Measurements from ENCODE around the gene ATRN. TPM values are rescaled to one million over a fixed set of nuclear protein-coding genes. Genes with fewer than 3 reads are reported as not detected.

Gene ATRN
- total RNA-seq, 1 experiment from 2014 or later: 27.8 TPM

DNA sequence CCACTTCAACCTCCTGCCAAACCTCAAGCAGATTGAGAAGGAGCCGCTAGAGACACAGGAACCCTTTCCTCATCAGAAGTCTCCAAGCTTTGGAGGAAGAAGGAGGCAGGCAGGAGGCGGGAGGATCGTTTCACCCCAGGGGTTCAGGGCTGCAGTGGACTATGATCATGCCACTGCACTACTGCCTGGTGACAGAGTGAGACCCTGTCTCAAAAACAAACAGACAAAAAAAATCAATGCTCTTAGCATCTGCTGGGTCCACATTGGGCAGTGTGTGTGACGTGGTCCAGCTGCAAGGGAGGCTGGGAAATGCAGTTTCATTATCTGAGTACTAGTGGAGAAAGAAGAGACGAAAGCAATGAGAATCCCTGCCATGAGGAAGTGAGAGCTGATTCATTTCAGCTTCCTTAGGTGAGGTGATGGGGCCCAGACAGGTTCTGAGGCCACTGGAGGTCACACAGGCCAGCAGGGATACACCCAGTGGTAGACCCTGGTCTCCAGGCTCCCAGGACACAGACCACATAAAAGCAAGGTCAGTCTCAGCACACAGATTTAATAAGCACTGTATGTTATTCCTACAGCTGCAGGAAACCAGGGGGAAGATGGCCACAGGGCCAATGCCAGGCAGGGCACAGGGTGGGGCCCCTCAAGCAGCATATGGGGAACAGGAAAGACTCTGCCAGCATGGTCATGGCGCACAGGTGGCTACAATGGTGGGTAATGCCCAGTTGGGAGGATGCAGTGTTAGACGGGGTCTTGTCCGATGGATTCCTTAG is 188.1 kb downstream of the ATRN start:
- no peak for DNase-seq (ENCODE audit: low read depth in 1 of 2, low spot score in 2 of 2)
- no peak overlapping the region for H3K4me3 ChIP-seq
- H3K36me3 ChIP-seq: no peaks in the 10 kb centered on the region
- H3K9me3 ChIP-seq (replicated peaks): no peaks in the 10 kb centered on the region
- no peak overlapping the region for H3K27ac ChIP-seq
- peaks cover 4% of the 10 kb centered on the region; the same call in 1 of the 2 replicates for H3K4me1 ChIP-seq (replicated peaks)
- peaks cover 51% of the 10 kb centered on the region for H3K27me3 ChIP-seq (replicated peaks)

DNA sequence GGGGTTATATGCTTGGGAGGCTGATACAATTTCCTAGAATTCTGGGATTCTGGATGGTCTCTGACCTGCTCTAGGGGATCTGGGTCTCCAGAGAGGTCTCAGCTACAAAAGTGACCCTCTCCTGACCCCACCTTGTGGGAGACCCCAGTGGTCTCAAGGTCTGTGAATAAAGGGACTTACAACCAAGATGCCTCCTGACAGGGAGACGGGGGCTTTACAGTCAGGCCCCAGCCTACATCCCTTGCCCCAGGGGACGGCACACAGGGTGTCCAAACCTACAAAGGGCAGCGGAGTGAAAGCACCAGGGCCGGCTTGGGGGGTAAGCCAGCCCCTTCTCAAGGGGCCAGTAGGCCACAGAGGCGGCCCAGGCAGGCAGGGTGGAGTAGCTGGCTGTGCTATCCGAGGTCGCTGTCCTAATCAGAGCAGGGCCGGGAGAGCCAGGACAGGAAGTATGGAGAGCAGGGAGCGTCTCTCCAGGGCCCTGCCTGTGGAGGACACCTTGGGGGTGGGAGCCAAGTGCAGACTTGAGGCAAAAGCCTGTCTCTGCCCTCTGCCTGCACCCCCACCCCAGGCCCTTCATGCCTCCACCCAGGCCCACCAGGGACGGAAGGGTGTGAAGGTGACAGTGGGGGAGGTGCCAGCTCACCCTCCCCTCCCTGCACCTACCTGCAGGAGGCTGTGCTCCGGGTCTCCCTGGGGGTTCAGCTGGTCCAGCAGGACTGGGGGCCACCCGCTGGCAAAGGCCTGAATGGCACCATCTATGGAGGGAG is 188.9 kb downstream of the ATRN start:
- Histone ChIP-seq H3K4me1 (replicated peaks) (peaks cover 4% of the 10 kb centered on the region; the same call in 1 of the 2 replicates), H3K27me3 (replicated peaks) (peaks cover 59% of the 10 kb centered on the region), H3K4me3 (no peak overlapping the region), H3K36me3 (no peaks in the 10 kb centered on the region), H3K9me3 (replicated peaks) (no peaks in the 10 kb centered on the region), H3K27ac (no peak overlapping the region)
- DNase-seq (ENCODE audit: low read depth in 1 of 2, low spot score in 2 of 2): no peak

DNA sequence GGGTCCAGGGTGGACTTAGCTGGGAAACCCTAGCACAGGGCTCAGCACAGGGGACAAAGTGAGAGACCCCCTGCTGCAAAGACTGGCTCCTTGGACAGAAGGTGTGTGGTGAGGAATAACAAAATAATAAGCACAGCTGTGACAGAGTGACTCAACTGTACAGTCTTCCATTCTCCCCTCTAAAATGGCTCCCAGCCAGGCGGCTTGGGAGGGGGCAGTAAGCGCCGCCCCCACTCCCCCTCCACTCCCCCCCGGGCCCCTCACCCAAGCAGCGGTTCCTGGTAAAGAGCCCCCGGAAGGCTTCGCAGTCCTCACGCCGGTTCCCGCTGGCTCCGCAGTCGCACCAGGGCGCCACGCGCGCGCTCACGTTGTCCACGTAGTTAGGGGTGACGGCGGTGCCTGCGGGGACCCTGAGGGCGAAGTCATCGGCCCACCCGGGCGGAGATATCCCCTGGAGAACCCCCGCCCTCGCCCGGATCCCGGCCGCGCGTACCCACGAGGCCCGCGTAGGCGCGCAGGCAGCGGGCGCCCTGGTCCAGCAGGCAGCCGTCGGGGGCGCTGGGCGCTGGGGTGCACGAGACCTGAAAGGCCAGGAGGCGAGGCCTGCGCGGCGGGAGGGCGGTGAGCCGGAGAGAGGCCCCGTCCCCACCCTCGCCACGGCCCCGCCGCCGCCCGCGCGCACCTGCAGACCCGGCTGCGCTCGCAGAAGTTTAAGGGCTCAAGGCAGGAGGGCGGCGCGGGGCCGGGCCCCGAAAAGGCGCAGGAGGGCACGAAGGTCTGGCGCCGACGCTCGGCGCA is 189.6 kb downstream of the ATRN start:
- no peak for DNase-seq (ENCODE audit: low read depth in 1 of 2, low spot score in 2 of 2)
- Histone ChIP-seq H3K27ac (no peak overlapping the region), H3K4me3 (no peak overlapping the region), H3K4me1 (replicated peaks) (peaks cover 4% of the 10 kb centered on the region; the same call in 1 of the 2 replicates), H3K9me3 (replicated peaks) (no peaks in the 10 kb centered on the region), H3K27me3 (replicated peaks) (peaks cover 59% of the 10 kb centered on the region), H3K36me3 (no peaks in the 10 kb centered on the region)

DNA sequence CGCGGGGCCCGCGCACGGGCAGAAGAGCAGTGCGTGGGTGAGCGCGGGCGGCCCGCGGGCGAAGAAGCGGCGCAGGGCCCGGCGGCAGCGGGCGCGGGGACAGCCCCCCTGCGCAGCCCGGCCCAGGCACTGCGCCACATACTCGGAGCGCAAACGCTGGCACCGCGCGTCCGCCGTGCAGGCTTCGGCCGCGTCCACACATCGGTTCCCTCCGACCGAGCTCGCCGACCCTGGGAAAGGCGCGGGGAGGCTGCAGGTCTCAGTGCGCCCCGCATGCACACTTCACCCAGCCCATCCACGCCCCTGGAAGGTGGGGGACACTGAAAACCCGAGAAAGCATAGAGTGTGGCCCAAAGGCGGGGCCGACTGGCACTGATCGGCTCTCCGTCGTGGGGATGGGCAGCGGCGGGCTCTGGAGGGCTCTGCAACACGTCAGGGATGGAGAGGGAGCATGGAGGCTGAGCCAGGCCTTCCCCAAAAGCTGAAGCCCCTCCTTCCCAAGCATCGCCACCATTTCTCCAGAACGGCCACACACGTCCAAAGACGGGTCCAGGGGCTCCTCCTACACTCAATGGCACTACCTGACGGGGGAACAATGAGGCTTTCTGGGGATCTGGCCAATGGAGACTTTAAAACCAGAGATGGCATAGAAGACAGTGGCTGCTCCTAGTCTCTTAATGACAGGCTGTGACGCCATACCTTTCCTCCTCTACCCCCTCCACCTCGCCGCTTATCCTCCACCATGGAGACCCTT is 190.4 kb downstream of the ATRN start:
- no peaks in the 10 kb centered on the region for H3K36me3 ChIP-seq
- H3K9me3 ChIP-seq (replicated peaks): no peaks in the 10 kb centered on the region
- peaks cover 4% of the 10 kb centered on the region; the same call in 1 of the 2 replicates for H3K4me1 ChIP-seq (replicated peaks)
- no peak for DNase-seq (ENCODE audit: low read depth in 1 of 2, low spot score in 2 of 2)
- H3K27me3 ChIP-seq (replicated peaks): peaks cover 59% of the 10 kb centered on the region
- no peak overlapping the region for H3K4me3 ChIP-seq
- H3K27ac ChIP-seq: no peak overlapping the region

DNA sequence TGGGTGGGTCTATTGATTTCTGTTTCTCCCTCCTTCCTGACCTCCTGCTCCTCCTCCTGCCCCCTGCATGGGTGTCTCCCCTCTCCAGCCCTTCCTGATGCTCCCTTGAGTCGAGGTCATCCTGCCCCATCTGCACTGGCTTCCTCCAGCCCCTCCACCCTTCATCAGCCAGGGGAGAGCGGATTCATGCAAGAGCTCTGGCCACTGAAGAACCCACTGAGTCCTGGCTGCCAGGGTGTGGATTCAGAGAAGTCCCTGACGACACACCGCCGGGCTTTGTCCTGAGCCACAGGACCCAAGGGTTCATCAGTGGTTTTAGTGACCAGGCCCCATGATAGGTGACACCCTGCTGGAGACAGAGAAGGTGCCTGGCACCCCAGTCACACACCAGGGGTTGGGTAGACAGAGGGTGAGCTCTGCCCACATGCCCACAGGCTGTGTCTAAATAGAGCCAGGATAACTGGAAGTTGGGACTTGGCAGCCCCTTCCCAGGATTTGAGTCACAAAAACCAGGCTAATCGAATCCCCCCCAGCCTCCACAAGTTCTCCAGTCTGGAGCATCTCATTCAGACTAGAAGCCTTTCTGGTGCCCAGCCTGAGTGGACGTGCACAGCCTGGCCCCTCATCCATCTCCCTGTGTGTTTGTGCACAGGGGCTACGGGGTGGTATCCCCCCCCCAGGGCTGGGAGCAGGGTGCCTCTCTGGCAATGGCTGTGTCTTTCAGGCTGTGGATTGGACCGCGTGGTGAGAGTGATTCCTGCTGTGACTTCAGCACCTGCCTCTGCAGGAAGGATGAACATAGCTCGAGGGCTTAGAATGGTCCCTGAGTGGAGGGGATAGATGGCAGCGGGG is 191.2 kb downstream of the ATRN start:
- no peak overlapping the region for H3K27ac ChIP-seq
- peaks cover 4% of the 10 kb centered on the region; the same call in 1 of the 2 replicates for H3K4me1 ChIP-seq (replicated peaks)
- H3K36me3 ChIP-seq: no peaks in the 10 kb centered on the region
- DNase-seq (ENCODE audit: low read depth in 1 of 2, low spot score in 2 of 2): no peak
- H3K9me3 ChIP-seq (replicated peaks): no peaks in the 10 kb centered on the region
- peaks cover 59% of the 10 kb centered on the region for H3K27me3 ChIP-seq (replicated peaks)
- H3K4me3 ChIP-seq: no peak overlapping the region

GRCh38 chr20:3663031-3663701 is 192.3 kb downstream of the ATRN start, which contains the start of gene GFRA4:
GFRA4 (minus strand) TSS chr20:3663399; CDS start chr20:3663399, 0 bp downstream.
- Histone ChIP-seq H3K36me3 (no peaks in the 10 kb centered on the region), H3K4me3 (no peak within 1 kb of the TSS), H3K9me3 (replicated peaks) (no peaks in the 10 kb centered on the region), H3K27me3 (replicated peaks) (peaks cover 51% of the 10 kb centered on the region), H3K4me1 (replicated peaks) (peaks cover 4% of the 10 kb centered on the region; the same call in 1 of the 2 replicates), H3K27ac (no peak within 1 kb of the TSS)
- DNase-seq (ENCODE audit: low read depth in 1 of 2, low spot score in 2 of 2): no peak

- no peaks in the 10 kb centered on the region for H3K36me3 ChIP-seq
- no peak overlapping the region for H3K4me3 ChIP-seq
- no peaks in the 10 kb centered on the region for H3K9me3 ChIP-seq (replicated peaks)
- H3K27me3 ChIP-seq (replicated peaks): peaks cover 46% of the 10 kb centered on the region
- no peak for DNase-seq (ENCODE audit: low read depth in 1 of 2, low spot score in 2 of 2)
- no peak overlapping the region for H3K27ac ChIP-seq
- peaks cover 4% of the 10 kb centered on the region; the same call in 1 of the 2 replicates for H3K4me1 ChIP-seq (replicated peaks)
These were observed 193.0 kb downstream of the ATRN start for GRCh38 chr20:3663858-3664257.

DNA sequence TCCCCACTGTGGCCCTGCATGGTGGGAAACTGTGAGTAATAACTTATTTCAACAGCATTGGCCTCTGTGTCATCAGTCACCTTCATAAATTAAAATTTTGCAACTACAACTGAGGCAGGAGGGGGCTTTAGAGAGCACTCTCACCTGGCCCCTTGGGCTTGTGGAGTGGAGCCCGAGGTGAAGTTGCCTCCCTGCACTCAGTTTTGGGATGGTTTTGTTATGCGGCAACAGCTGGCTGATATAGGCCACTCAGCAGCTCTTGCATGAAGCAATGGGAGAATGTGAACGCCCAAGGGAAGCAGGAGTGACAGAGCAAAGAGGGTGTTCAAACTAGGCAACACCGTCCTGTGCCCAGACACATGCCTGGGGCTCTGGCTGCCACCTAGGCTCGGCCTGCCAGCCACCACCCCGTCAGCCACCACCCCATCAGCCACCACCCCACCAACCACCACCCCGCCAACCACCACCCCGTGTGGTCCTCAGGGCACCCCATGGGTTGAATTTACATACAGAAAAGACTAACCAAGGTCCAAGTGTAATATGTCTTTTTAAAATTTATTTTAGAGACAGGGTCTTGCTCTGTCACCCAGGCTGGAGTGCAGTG is 196.7 kb downstream of the ATRN start:
- no peaks in the 10 kb centered on the region for H3K9me3 ChIP-seq (replicated peaks)
- H3K4me3 ChIP-seq: no peak overlapping the region
- H3K27me3 ChIP-seq (replicated peaks): peaks cover 14% of the 10 kb centered on the region
- no peak overlapping the region for H3K27ac ChIP-seq
- no peaks in the 10 kb centered on the region for H3K4me1 ChIP-seq (replicated peaks)
- no peaks in the 10 kb centered on the region for H3K36me3 ChIP-seq
- DNase-seq (ENCODE audit: low read depth in 1 of 2, low spot score in 2 of 2): no peak

DNA sequence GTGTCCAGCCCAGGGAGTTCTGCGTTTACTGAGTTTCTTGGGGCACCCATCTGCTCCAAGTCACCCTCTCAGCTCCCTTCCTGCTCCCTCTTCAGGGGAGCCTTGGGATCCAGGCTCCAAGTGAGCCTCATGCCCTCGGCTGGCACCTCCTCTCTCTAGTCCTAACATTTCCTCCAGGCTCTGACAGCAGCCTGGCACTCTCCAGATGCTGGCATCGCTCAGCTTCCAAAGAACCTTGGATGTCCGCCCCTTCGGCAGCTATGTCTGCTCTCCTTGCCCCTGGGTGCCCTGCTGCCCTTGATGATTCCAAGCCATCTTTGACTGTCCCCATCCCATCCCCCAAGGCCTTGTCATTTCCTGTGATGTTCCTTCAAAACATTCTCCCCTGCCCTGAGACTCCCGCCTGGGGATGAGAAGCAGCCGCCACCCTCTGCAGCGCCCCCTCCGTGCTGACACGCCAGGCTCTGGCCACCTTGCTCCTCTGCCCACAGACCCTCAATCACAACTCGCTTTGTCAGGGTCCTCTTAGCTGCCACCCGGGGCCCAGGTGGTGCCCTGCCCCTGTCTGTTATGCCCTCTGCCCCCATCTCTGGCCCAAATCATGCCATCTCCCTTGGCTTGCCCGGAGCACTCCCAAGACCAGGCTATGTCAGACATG is 199.0 kb downstream of the ATRN start:
- no peaks in the 10 kb centered on the region for H3K4me1 ChIP-seq (replicated peaks)
- DNase-seq (ENCODE audit: low read depth in 1 of 2, low spot score in 2 of 2): no peak
- no peaks in the 10 kb centered on the region for H3K9me3 ChIP-seq (replicated peaks)
- H3K4me3 ChIP-seq: no peak overlapping the region
- H3K27ac ChIP-seq: no peak overlapping the region
- no peaks in the 10 kb centered on the region for H3K36me3 ChIP-seq
- H3K27me3 ChIP-seq (replicated peaks): no peaks in the 10 kb centered on the region; the same call in 1 of the 2 replicates

- Histone ChIP-seq H3K4me1 (replicated peaks) (no peaks in the 10 kb centered on the region), H3K27ac (no peak overlapping the region), H3K36me3 (no peaks in the 10 kb centered on the region), H3K9me3 (replicated peaks) (no peaks in the 10 kb centered on the region), H3K27me3 (replicated peaks) (no peaks in the 10 kb centered on the region), H3K4me3 (no peak overlapping the region)
- no peak for DNase-seq (ENCODE audit: low read depth in 1 of 2, low spot score in 2 of 2)
These were observed 199.7 kb downstream of the ATRN start for GRCh38 chr20:3670511-3670910.

DNA sequence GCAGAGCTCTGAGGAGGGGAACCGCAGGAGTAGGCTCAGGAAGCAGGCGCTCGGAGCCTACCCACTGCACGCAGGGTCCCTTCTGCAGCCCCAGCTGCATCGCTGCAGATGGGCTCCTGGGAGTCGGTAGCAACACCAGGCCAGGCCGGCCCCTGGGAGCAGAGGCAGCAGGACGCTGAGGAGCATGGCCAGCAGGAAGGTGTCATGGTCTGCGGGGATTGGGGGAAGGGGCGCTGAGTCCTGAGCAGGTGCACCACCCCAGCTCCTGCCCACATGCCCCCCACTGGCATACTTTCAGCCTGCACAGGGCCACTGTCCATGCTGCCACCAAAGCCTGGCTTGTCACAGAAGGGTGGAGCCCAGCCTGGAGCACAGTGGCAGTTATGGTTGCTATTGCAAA is 200.1 kb downstream of the ATRN start:
- no peak for DNase-seq (ENCODE audit: low read depth in 1 of 2, low spot score in 2 of 2)
- H3K9me3 ChIP-seq (replicated peaks): no peaks in the 10 kb centered on the region
- no peaks in the 10 kb centered on the region for H3K4me1 ChIP-seq (replicated peaks)
- H3K27ac ChIP-seq: no peak overlapping the region
- H3K4me3 ChIP-seq: no peak overlapping the region
- H3K36me3 ChIP-seq: no peaks in the 10 kb centered on the region
- no peaks in the 10 kb centered on the region for H3K27me3 ChIP-seq (replicated peaks)

All from SJSA1 (cell line).